GM20000 (cell line): ENCODE data around the gene RCN1.
A peak's percentile ranks its signal among the peaks of the same experiment; 100 is the strongest.

Experiments
- DNase-seq: peaks from one replicate; pipeline ENCODE4 v3.0.0; 2012; ENCODE audit warnings: low spot score
- CTCF ChIP-seq: IDR thresholded peaks from 2 replicates; pipeline ENCODE4 v1.5.1; 2012; ENCODE audit warnings: mild to moderate bottlenecking, control low read depth; ENCODE audit errors: extremely low read depth, missing control alignments

RCN1 gene

GRCh38 chr11:32080361-32080980 is 10.4 kb upstream of the RCN1 start:
- no peak for TF ChIP-seq CTCF
- DNase-seq: no peak

- DNase-seq: no peak
Observed at GRCh38 chr11:32081129-32081641, 9.7 kb upstream of the RCN1 start.

GRCh38 chr11:32081901-32082300 is 9.0 kb upstream of the RCN1 start:
- no peak for DNase-seq
- TF ChIP-seq CTCF: no peak

More at GRCh38 chr11:32081129-32081641, 9.7 kb upstream of the RCN1 start:
- no peak for TF ChIP-seq CTCF

- no peak for TF ChIP-seq CTCF
- no peak for DNase-seq
Observed at GRCh38 chr11:32082346-32082986, 8.4 kb upstream of the RCN1 start.

- no peak for DNase-seq
- TF ChIP-seq CTCF: no peak
Observed at GRCh38 chr11:32087597-32087996, 3.3 kb upstream of the RCN1 start.

- TF ChIP-seq CTCF: no peak
- DNase-seq: peak; percentile 39
Observed at GRCh38 chr11:32088117-32088941, 2.5 kb upstream of the RCN1 start.
